Measurements from ENCODE around the gene PPM1H.

DNA sequence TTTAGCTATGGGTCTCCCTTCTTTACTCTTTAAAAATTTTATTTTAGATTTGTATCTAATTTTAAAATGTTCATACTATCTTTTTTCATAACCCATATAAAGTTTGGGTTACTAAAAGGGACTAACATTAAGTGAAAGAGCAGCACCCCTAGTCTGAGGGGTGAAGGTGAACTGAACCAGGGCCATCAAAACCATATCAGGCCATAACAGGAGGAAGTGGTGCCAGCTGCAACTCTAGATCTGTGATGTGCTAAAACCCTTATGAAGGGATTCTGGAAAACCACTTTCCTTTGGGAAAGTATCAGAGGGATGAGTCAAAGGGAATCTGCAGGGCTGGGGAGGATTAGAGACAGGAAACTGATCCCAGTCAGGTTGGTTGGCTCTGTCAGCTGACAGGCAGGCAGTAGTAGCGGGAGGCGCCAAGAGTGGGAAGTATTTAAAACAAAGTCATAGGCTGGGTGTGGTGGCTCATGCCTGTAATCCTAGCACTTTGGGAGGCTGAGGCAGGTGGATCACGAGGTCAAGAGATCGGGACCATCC is 162.5 kb downstream of the PPM1H start:
- TF ChIP-seq, protein P1, sequence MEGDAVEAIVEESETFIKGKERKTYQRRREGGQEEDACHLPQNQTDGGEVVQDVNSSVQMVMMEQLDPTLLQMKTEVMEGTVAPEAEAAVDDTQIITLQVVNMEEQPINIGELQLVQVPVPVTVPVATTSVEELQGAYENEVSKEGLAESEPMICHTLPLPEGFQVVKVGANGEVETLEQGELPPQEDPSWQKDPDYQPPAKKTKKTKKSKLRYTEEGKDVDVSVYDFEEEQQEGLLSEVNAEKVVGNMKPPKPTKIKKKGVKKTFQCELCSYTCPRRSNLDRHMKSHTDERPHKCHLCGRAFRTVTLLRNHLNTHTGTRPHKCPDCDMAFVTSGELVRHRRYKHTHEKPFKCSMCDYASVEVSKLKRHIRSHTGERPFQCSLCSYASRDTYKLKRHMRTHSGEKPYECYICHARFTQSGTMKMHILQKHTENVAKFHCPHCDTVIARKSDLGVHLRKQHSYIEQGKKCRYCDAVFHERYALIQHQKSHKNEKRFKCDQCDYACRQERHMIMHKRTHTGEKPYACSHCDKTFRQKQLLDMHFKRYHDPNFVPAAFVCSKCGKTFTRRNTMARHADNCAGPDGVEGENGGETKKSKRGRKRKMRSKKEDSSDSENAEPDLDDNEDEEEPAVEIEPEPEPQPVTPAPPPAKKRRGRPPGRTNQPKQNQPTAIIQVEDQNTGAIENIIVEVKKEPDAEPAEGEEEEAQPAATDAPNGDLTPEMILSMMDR (IDR thresholded peaks at IDR 0.05; ENCODE audit: low read depth, low read length), result no peak
- no peak for TF ChIP-seq EZH2phosphoT487 (IDR thresholded peaks at IDR 0.05; ENCODE audit: low read depth)

Measured in OCI-LY3 (cell line).